ENCODE data around the gene ADCY10. TPM values are rescaled to one million over a fixed set of nuclear protein-coding genes. Genes with fewer than 3 reads are reported as not detected.

The ADCY10 gene
- total RNA-seq, 1 donor from 2014 or later: not detected

DNA sequence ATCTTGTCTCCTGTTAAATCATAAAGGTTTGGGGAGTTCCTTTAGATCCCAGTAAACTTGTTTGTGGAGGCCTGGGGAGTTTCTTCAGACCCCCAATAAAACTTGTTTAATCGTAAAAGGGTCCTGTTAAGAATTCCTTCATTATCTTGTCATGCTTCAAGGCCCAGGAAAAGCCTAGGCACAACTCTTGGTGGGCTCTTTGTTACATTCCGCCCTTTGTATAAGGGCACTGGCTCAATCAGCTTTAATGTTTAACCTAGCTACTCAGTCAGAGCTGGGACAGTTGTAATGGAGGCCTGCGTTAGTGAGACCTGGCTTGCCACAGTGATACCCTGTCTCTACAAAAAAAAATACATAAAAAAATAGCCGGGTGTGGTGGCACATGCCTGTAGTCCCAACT, 115.0 kb downstream of the ADCY10 start:
- H3K4me3 ChIP-seq: no peak overlapping the region
- intact Hi-C loops (cut with DNase I): no loop called here
- TF ChIP-seq POLR2AphosphoS5 (IDR thresholded peaks at IDR 0.05; ENCODE audit: insufficient read depth in 1 of 2, low read depth in 1 of 2): no peak
- TF ChIP-seq, protein P1, sequence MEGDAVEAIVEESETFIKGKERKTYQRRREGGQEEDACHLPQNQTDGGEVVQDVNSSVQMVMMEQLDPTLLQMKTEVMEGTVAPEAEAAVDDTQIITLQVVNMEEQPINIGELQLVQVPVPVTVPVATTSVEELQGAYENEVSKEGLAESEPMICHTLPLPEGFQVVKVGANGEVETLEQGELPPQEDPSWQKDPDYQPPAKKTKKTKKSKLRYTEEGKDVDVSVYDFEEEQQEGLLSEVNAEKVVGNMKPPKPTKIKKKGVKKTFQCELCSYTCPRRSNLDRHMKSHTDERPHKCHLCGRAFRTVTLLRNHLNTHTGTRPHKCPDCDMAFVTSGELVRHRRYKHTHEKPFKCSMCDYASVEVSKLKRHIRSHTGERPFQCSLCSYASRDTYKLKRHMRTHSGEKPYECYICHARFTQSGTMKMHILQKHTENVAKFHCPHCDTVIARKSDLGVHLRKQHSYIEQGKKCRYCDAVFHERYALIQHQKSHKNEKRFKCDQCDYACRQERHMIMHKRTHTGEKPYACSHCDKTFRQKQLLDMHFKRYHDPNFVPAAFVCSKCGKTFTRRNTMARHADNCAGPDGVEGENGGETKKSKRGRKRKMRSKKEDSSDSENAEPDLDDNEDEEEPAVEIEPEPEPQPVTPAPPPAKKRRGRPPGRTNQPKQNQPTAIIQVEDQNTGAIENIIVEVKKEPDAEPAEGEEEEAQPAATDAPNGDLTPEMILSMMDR (IDR thresholded peaks at IDR 0.05): no peak
- no peak for TF ChIP-seq POLR2A (IDR thresholded peaks at IDR 0.05)
- no peak for DNase-seq (ENCODE audit: extremely low spot score in 2 of 2)
- peaks cover 56% of the 10 kb centered on the region for H3K4me1 ChIP-seq
- H3K27ac ChIP-seq: no peak overlapping the region
- H3K27me3 ChIP-seq: no peaks in the 10 kb centered on the region
- no peaks in the 10 kb centered on the region for H3K36me3 ChIP-seq
- no peaks in the 10 kb centered on the region for H3K9me3 ChIP-seq

DNA sequence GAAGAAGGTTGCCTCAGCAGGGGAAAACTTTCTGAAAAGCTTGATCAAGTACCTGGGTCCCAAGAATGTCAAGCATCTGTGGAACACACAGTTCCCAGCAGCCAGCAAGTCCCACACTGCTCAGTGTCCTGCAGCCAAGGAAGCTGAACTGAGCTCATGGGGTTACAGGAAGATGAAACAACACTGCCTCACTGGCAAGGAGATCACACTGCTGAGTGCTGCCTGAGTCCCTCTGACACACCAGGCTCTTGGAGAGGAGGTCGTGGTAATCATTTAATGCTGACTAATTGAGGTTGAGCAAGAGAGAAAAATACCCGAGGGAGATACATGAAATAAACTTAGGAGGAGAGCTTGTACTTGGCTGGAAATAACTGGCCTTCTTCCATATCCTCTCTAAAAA, 116.9 kb downstream of the ADCY10 start:
- H3K4me3 ChIP-seq: no peak overlapping the region

DNA sequence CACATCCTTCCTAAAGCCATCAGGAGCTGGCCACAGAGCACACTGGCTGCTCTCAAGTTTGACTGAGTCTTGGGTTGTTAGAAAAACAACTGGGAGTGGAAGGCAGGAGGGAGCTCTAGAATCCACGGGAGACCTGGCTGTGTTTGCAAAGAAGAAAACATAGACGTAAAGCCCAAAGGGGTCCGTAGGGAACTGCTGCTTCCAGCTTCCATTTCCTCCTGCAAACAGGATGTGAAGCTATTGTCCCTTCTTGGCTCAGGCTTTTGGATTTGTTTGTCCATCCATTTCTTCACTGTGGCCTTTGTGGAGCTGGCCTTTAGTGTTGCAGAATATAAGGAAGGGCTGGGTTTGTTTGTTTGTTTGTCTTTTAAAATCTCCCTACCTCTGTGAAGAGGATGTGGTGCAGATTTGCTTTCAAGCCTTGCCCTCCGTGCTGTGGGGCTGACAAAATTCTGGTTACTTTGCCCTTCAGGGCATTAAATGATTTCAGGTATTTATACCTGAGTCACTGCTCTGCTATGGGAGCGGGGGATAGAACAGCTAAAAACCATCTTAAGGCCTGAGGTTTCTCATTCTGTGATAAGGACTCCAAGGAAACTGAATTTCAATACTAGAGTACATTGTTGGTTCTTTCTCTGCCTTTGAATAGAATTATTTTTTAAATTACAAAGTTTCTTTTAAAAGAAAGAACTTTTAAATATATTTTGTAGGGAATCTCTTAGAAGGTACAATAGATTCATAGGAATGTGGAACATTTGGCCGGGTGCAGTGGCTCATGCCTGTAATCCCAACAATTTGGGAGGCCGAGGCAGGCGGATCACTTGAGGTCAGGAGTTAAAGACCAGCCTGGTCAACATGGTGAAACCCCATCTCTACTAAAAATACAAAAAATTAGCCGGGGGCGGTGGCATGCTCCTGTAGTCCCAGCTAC, 117.9 kb downstream of the ADCY10 start:
- no peak for DNase-seq (ENCODE audit: extremely low spot score in 2 of 2)
- Histone ChIP-seq H3K36me3 (no peaks in the 10 kb centered on the region), H3K4me1 (peaks cover 63% of the 10 kb centered on the region), H3K27me3 (no peaks in the 10 kb centered on the region), H3K9me3 (no peaks in the 10 kb centered on the region), H3K4me3 (no peak overlapping the region), H3K27ac (peak overlapping the region; percentile 31)
- intact Hi-C loops (cut with DNase I): loop anchor here (2.0 kb wide), 1 partner anchor 73 kb away; no protein-coding TSS in a partner anchor
- no peak for TF ChIP-seq POLR2A (IDR thresholded peaks at IDR 0.05)
- no peak for TF ChIP-seq POLR2AphosphoS5 (IDR thresholded peaks at IDR 0.05; ENCODE audit: insufficient read depth in 1 of 2, low read depth in 1 of 2)
- TF ChIP-seq, protein P1 (IDR thresholded peaks at IDR 0.05): no peak

More for the DNA sequence above, 116.9 kb downstream of the ADCY10 start:
- Histone ChIP-seq H3K27me3 (no peaks in the 10 kb centered on the region), H3K9me3 (no peaks in the 10 kb centered on the region), H3K27ac (peak overlapping the region; percentile 31), H3K36me3 (no peaks in the 10 kb centered on the region), H3K4me1 (peaks cover 56% of the 10 kb centered on the region)
- TF ChIP-seq POLR2AphosphoS5 (IDR thresholded peaks at IDR 0.05; ENCODE audit: insufficient read depth in 1 of 2, low read depth in 1 of 2) (peak; percentile 66 to 98), POLR2A (IDR thresholded peaks at IDR 0.05) (no peak)
- intact Hi-C loops (cut with DNase I): loop anchor here (2.0 kb wide), 1 partner anchor 74 kb away; no protein-coding TSS in a partner anchor
- DNase-seq (ENCODE audit: extremely low spot score in 2 of 2): peak in 1 of 2 donors; percentile 99

DNA sequence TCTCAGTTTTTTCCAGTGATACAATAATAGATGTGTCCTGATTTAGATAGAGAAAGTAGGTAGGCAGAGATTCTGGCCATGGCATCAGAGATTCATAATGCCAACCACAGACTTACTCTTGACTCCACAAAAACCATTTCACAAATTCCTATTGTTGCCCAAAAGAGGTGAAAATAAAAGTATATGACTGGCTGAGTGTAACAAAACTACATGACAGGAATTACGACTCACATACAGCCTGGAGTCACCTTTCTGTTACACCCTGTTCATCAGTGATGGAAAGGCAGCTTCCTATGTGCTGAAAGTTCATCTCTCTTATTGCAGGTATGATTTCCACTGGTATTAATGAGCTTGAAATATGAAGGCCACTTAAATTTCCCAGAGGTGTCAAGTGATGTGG, 119.9 kb downstream of the ADCY10 start:
- Histone ChIP-seq H3K27me3 (no peaks in the 10 kb centered on the region), H3K4me1 (peaks cover 57% of the 10 kb centered on the region), H3K27ac (no peak overlapping the region), H3K36me3 (peaks cover 0 to 14% of the 10 kb centered on the region in 2 donors), H3K4me3 (no peak overlapping the region), H3K9me3 (no peaks in the 10 kb centered on the region)
- intact Hi-C loops (cut with DNase I): no loop called here
- no peak for TF ChIP-seq POLR2A (IDR thresholded peaks at IDR 0.05)
- TF ChIP-seq, protein P1 (IDR thresholded peaks at IDR 0.05): no peak
- no peak for TF ChIP-seq POLR2AphosphoS5 (IDR thresholded peaks at IDR 0.05; ENCODE audit: insufficient read depth in 1 of 2, low read depth in 1 of 2)
- no peak for DNase-seq (ENCODE audit: extremely low spot score in 2 of 2)

DNA sequence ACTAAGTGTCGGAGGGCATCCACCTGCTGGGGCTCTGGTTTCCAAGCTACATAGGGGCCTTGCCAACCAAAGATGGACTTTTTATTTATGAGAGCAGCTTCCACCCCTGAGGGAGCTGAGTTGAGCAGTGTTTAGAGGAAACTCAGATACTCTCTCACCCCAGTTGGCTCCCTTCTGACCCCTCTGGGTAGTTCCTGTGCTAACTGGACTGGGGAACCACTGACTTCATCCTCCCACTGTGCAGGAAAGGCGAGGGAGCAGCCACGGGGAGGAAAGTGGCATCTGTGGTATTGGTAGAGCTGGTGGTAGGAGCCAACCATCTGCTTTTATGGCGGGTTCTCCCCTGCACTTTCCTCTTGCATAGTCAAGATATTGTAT, 121.8 kb downstream of the ADCY10 start:
- no peak for DNase-seq (ENCODE audit: extremely low spot score in 2 of 2)
- no peak for TF ChIP-seq POLR2A (IDR thresholded peaks at IDR 0.05)
- TF ChIP-seq POLR2AphosphoS5 (IDR thresholded peaks at IDR 0.05; ENCODE audit: insufficient read depth in 1 of 2, low read depth in 1 of 2): no peak
- TF ChIP-seq, protein P1 (IDR thresholded peaks at IDR 0.05): no peak
- H3K9me3 ChIP-seq: no peaks in the 10 kb centered on the region
- peak overlapping the region; percentile 38 for H3K27ac ChIP-seq
- H3K4me3 ChIP-seq: no peak overlapping the region
- H3K4me1 ChIP-seq: peaks cover 40% of the 10 kb centered on the region
- peaks cover 0 to 15% of the 10 kb centered on the region in 2 donors for H3K36me3 ChIP-seq
- no peaks in the 10 kb centered on the region for H3K27me3 ChIP-seq
- intact Hi-C loops (cut with DNase I): no loop called here

Data from vagina (tissue), 2 donors.